Gastrocnemius medialis (tissue), 4 donors: ENCODE measurements around the gene LRRC59. TPM values are rescaled to one million over a fixed set of nuclear protein-coding genes. Genes with fewer than 3 reads are reported as not detected.

Experiments
- ATAC-seq, 2 donors: fragments of 150-250 bp; one replicate each; pipeline ENCODE4 v1.9.1; 2016
- DNase-seq, 2 donors: peaks; one replicate each; pipeline ENCODE4 v3.0.0-alpha.2; 2019
- H3K27ac ChIP-seq, 4 donors: fragments of 200-600 bp; sonication (generic); 1 replicate in 1 of 4; 2 replicates in 3 of 4; pipeline ENCODE4 v1.5.1; 2016 to 2018; ENCODE audit warnings: mild to moderate bottlenecking in 2 of 4, moderate library complexity in 1 of 4
- H3K27me3 ChIP-seq, 3 donors: fragments of 200-600 bp; sonication (generic) in 2 of 3; 1 replicate in 1 of 3; 2 replicates in 2 of 3; pipeline versions ENCODE4 v1.5.1 to v1.6.0; 2016 to 2019; ENCODE audit warnings: mild to moderate bottlenecking in 1 of 3, moderate library complexity in 1 of 3
- H3K36me3 ChIP-seq, 2 donors: fragments of 200-600 bp; sonication (generic) in 1 of 2; one replicate each; pipeline ENCODE4 v1.5.1; 2017 to 2018
- H3K4me1 ChIP-seq, 2 donors: fragments of 200-600 bp; sonication (generic) in 1 of 2; one replicate each; pipeline ENCODE4 v1.5.1; 2016 to 2017; ENCODE audit warnings: mild to moderate bottlenecking in 2 of 2
- H3K4me3 ChIP-seq, 4 donors: fragments of 200-600 bp; sonication (generic) in 3 of 4; 1 replicate in 1 of 4; 2 replicates in 3 of 4; pipeline ENCODE4 v1.5.1; 2016 to 2019; ENCODE audit warnings: mild to moderate bottlenecking in 2 of 4
- H3K9me3 ChIP-seq, 3 donors: fragments of 200-600 bp; sonication (generic) in 2 of 3; 1 replicate in 1 of 3; 2 replicates in 2 of 3; pipeline ENCODE4 v1.5.1; 2016 to 2019
- POLR2A ChIP-seq, 2 donors: fragments of 450-650 bp; IDR thresholded peaks; one replicate each; pipeline ENCODE4 v1.6.1; 2017; ENCODE audit warnings: antibody characterized with exemption in 2 of 2, mild to moderate bottlenecking in 2 of 2, moderate library complexity in 2 of 2
- in situ Hi-C, 4 donors: fragments of 200-750 bp; cut with MboI; loops; one replicate each; pipeline versions ENCODE4 v1.15.0 to v1.8.0; 2017; ENCODE audit warnings: low sequenced_read_pairs in 4 of 4
- intact Hi-C: fragments of 100-400 bp; cut with DNase I; formaldehyde crosslinking; loops from one replicate; pipeline ENCODE4 v1.15.1; 2023; ENCODE audit warnings: low total_unique reads
- total RNA-seq, 4 donors: library from RNA; depleted of rRNA; stranded (reverse); fragments of >200 nt; gene quantifications; one replicate each; pipeline versions ENCODE4 v1.1.0 to v1.2.3, GENCODE V29; 2016
- TF ChIP-seq, protein P1 (sequence below), 5 experiments: fragments of 450-650 bp in 3 of 5; fragments of 200-600 bp in 2 of 5; sonication (generic) in 2 of 5; IDR thresholded peaks in 4 of 5; conservative IDR thresholded peaks in 1 of 5; 1 replicate in 4 of 5; 2 replicates in 1 of 5; pipeline ENCODE4 v1.5.1; 2016 to 2019; ENCODE audit warnings: antibody characterized with exemption in 5 of 5, mild to moderate bottlenecking in 3 of 5, moderate library complexity in 3 of 5

LRRC59 gene
- total RNA-seq, 4 donors from 2014 or later = 25.4 to 73.2 (median 55.8) TPM

DNA sequence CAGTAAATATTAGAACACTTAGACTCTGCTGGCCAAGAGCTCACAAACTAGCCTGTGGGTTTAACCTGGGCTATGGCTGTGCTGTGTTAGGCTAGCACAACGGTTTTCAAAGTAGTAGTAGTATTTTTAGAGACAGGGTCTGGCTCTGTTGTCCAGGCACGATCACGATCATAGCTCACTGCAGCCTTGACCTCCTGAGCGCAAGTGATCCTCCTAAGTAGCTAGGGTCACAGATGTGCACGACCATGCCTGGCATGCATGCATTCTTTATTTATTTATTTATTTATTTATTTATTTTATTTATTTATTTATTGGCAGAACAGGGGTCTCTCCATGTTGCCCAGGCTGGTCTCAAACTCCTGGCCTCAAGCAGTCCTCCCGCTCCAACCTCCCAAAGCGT lies 34.7 kb downstream of the LRRC59 start:
- intact Hi-C loops (loop anchor here (5.0 kb wide), 1 partner anchor 120 kb away; no protein-coding TSS in a partner anchor), in situ Hi-C loops (loop anchor here in 1 of 4 donors (5.0 kb wide), 1 partner anchor 125 kb away; no protein-coding TSS in a partner anchor)
- Histone ChIP-seq H3K9me3 (no peaks in the 10 kb centered on the region), H3K27me3 (no peaks in the 10 kb centered on the region), H3K36me3 (peaks cover 0 to 36% of the 10 kb centered on the region in 2 donors), H3K27ac (no peak overlapping the region), H3K4me1 (peaks cover 0 to 5% of the 10 kb centered on the region in 2 donors), H3K4me3 (no peak overlapping the region)
- TF ChIP-seq, protein P1, sequence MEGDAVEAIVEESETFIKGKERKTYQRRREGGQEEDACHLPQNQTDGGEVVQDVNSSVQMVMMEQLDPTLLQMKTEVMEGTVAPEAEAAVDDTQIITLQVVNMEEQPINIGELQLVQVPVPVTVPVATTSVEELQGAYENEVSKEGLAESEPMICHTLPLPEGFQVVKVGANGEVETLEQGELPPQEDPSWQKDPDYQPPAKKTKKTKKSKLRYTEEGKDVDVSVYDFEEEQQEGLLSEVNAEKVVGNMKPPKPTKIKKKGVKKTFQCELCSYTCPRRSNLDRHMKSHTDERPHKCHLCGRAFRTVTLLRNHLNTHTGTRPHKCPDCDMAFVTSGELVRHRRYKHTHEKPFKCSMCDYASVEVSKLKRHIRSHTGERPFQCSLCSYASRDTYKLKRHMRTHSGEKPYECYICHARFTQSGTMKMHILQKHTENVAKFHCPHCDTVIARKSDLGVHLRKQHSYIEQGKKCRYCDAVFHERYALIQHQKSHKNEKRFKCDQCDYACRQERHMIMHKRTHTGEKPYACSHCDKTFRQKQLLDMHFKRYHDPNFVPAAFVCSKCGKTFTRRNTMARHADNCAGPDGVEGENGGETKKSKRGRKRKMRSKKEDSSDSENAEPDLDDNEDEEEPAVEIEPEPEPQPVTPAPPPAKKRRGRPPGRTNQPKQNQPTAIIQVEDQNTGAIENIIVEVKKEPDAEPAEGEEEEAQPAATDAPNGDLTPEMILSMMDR (IDR thresholded peaks at IDR 0.05 in 4 of 5, conservative IDR thresholded peaks at IDR 0.05 in 1 of 5) = no peak
- TF ChIP-seq POLR2A (IDR thresholded peaks at IDR 0.05) = no peak
- DNase-seq (no peak), ATAC-seq (no peak)

- H3K27ac ChIP-seq = peak overlapping the region in 1 of 4 donors; percentile 23
- intact Hi-C loops = loop anchor here (5.0 kb wide), 1 partner anchor 120 kb away; no protein-coding TSS in a partner anchor
- peaks cover 0 to 36% of the 10 kb centered on the region in 2 donors for H3K36me3 ChIP-seq
- H3K9me3 ChIP-seq = no peaks in the 10 kb centered on the region
- TF ChIP-seq, protein P1 (IDR thresholded peaks at IDR 0.05 in 4 of 5, conservative IDR thresholded peaks at IDR 0.05 in 1 of 5) = peak; percentile 48 to 77 (median 65)
- no peak for TF ChIP-seq POLR2A (IDR thresholded peaks at IDR 0.05)
- DNase-seq = peak in 1 of 2 donors; percentile 48
- peak; percentile 67 to 86 for ATAC-seq
- H3K4me1 ChIP-seq = peaks cover 0 to 5% of the 10 kb centered on the region in 2 donors
- no peak overlapping the region for H3K4me3 ChIP-seq
- in situ Hi-C loops = loop anchor here in 1 of 4 donors (5.0 kb wide), 1 partner anchor 125 kb away; no protein-coding TSS in a partner anchor
- no peaks in the 10 kb centered on the region for H3K27me3 ChIP-seq
Measured at GRCh38 chr17:50361561-50362480, 35.5 kb downstream of the LRRC59 start.

DNA sequence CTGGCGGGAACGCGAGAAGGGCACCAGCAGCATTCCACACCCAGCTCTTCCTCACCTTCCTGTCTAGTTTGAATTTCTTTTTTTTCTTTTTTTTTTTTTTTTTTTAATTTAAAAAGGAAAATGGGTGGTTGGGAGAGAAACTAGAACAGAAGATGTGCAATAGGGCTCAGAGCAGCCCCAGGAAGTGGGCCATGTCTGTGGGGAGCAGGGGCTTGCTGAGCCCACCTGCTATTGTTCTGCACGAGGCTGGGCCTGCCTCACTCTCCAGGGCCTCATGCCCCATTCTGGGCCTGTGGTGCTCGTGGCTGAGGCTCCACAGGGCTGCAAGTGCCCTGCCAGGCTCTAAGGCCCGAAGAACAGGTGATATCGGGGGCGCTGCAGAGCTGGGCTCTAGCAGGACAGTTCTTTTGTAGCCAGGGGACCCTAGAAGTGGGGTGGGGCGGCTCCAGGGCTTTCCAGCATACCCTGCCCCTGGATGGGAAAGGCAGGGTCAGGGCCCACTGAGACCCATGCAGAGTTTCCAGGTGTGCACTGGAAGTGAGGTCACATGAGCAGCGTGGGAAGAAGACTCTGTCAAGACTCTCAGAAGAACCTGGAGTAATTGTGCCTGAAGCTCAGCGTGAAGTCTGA lies 36.7 kb downstream of the LRRC59 start:
- ATAC-seq (no peak), DNase-seq (no peak)
- intact Hi-C loops (loop anchor here (5.0 kb wide), 1 partner anchor 122 kb away; no protein-coding TSS in a partner anchor), in situ Hi-C loops (loop anchor here in 1 of 4 donors (5.0 kb wide), 1 partner anchor 127 kb away; no protein-coding TSS in a partner anchor)
- Histone ChIP-seq H3K36me3 (peaks cover 0 to 36% of the 10 kb centered on the region in 2 donors), H3K9me3 (no peaks in the 10 kb centered on the region), H3K4me3 (no peak overlapping the region), H3K27me3 (no peaks in the 10 kb centered on the region), H3K27ac (no peak overlapping the region), H3K4me1 (peaks cover 0 to 5% of the 10 kb centered on the region in 2 donors)
- TF ChIP-seq, protein P1 (IDR thresholded peaks at IDR 0.05 in 4 of 5, conservative IDR thresholded peaks at IDR 0.05 in 1 of 5) = no peak
- no peak for TF ChIP-seq POLR2A (IDR thresholded peaks at IDR 0.05)

DNA sequence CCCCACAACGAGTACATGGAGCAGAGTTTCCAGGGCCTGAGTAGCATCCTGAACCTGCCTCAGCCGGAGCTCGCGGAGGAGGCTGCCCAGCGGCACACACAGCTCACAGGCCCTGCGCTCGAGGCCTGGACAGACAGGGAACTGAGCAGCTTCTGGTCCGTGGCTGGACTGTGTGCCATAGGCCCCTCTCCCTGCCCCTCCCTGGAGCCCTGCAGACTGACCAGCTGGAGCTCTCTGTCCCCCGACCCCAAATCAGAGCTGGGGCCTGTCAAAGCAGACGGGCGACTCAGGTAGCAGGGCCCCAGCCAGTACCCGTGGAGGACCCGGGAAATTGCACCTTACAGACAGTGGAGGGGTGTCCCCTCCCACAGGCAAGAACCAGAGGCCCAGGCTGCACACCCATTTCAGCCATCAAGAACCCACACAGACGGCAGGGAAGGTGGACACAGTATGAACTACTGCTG lies 37.3 kb downstream of the LRRC59 start:
- no peak overlapping the region for H3K27ac ChIP-seq
- H3K27me3 ChIP-seq = no peaks in the 10 kb centered on the region
- H3K4me3 ChIP-seq = no peak overlapping the region
- DNase-seq (no peak), ATAC-seq (no peak)
- intact Hi-C loops (loop anchor here (5.0 kb wide), 1 partner anchor 122 kb away; no protein-coding TSS in a partner anchor), in situ Hi-C loops (loop anchor here in 1 of 4 donors (5.0 kb wide), 1 partner anchor 127 kb away; no protein-coding TSS in a partner anchor)
- no peaks in the 10 kb centered on the region for H3K9me3 ChIP-seq
- TF ChIP-seq, protein P1 (IDR thresholded peaks at IDR 0.05 in 4 of 5, conservative IDR thresholded peaks at IDR 0.05 in 1 of 5) = no peak
- no peak for TF ChIP-seq POLR2A (IDR thresholded peaks at IDR 0.05)
- H3K36me3 ChIP-seq = peaks cover 0 to 36% of the 10 kb centered on the region in 2 donors
- peaks cover 0 to 5% of the 10 kb centered on the region in 2 donors for H3K4me1 ChIP-seq
